HepG2 (cell line): ENCODE results near the gene ISY1. TPM values are rescaled to one million over a fixed set of nuclear protein-coding genes. Genes with fewer than 3 reads are reported as not detected.

Experiments used
- CEBPG ChIP-seq: IDR thresholded peaks from 2 replicates; pipeline ENCODE4 v1.6.1; 2016
- GATAD2A ChIP-seq: IDR thresholded peaks from 2 replicates; pipeline ENCODE4 v1.6.1; 2016
- HOXA3 ChIP-seq: sonication (generic); formaldehyde crosslinking; IDR thresholded peaks from 2 replicates; pipeline ENCODE4 v1.5.0; 2020; ENCODE audit warnings: missing genetic modification reagents
- NFKB2 ChIP-seq: sonication (generic); formaldehyde crosslinking; IDR thresholded peaks from 2 replicates; pipeline ENCODE4 v1.4.0; 2020; ENCODE audit warnings: missing genetic modification reagents, borderline replicate concordance
- SAP130 ChIP-seq: IDR thresholded peaks from 2 replicates; pipeline ENCODE4 v1.6.1; 2016; ENCODE audit warnings: low read depth
- SIN3A ChIP-seq: IDR thresholded peaks from 2 replicates; pipeline ENCODE4 v1.6.1; 2011; ENCODE audit warnings: low read depth, mild to moderate bottlenecking, control low read depth, low read length, borderline replicate concordance
- SMAD1 ChIP-seq: sonication (generic); formaldehyde crosslinking; IDR thresholded peaks from 2 replicates; pipeline ENCODE4 v1.4.0; 2020; ENCODE audit warnings: missing genetic modification reagents, low read depth, mild to moderate bottlenecking, borderline replicate concordance
- ZBTB20 ChIP-seq: sonication (generic); formaldehyde crosslinking; IDR thresholded peaks from 2 replicates; pipeline ENCODE4 v1.8.1; 2023; ENCODE audit warnings: missing genetic modification reagents, low read depth, mild to moderate bottlenecking, borderline replicate concordance
- ZNF138 ChIP-seq: sonication (generic); formaldehyde crosslinking; IDR thresholded peaks from 2 replicates; pipeline ENCODE4 v1.5.0; 2020; ENCODE audit warnings: mild to moderate bottlenecking, low read depth, missing genetic modification reagents
- ZNF264 ChIP-seq: sonication (generic); formaldehyde crosslinking; IDR thresholded peaks from 2 replicates; pipeline ENCODE4 v1.4.0; 2020; ENCODE audit warnings: missing genetic modification reagents
- ZNF747 ChIP-seq: sonication (generic); formaldehyde crosslinking; IDR thresholded peaks from 2 replicates; pipeline ENCODE4 v1.8.1; 2023; ENCODE audit warnings: missing genetic modification reagents, mild to moderate bottlenecking, borderline replicate concordance
- ZSCAN5A ChIP-seq: sonication (generic); formaldehyde crosslinking; IDR thresholded peaks from 2 replicates; pipeline ENCODE4 v1.8.0; 2022; ENCODE audit warnings: mild to moderate bottlenecking, missing genetic modification reagents, borderline replicate concordance
- polyA plus RNA-seq, 8 experiments: library from polyadenylated mRNA; depleted of rRNA in 3 of 8; stranded (reverse) in 7 of 8; unstranded in 1 of 8; fragments of >200 nt; fragmentation: Illumina TruSeq in 4 of 8; extraction: Trizol in 4 of 8; gene quantifications; 2 replicates each; pipeline versions ENCODE4 v1.2.1 to v1.2.3, GENCODE V29; 2011 to 2016; ENCODE audit warnings: low read depth in 4 of 8, missing spikeins in 1 of 8, mixed read lengths in 1 of 8; ENCODE audit not compliant: insufficient read depth in 1 of 8
- total RNA-seq, 5 experiments: library from RNA; depleted of rRNA; stranded (reverse); fragments of >200 nt; fragmentation: Illumina TruSeq; extraction: Trizol; gene quantifications; 2 replicates each; pipeline ENCODE4 v1.2.3, GENCODE V29; 2016; ENCODE audit warnings: low read depth in 1 of 5
- TF ChIP-seq, protein P1 (sequence below): IDR thresholded peaks from 2 replicates; pipeline ENCODE4 v1.6.1; 2016; ENCODE audit warnings: missing biosample characterization, missing genetic modification reagents, low read depth

The ISY1 gene
- total and polyA plus RNA-seq, 2 of the 13 experiments (the other 11 are each of a cell fraction or from before 2014, with no cell fraction given), result 21.0 to 39.1 TPM

GRCh38 chr3:129120254-129121004, 40.4 kb downstream of the ISY1 start (continued):
- TF ChIP-seq, protein P1, sequence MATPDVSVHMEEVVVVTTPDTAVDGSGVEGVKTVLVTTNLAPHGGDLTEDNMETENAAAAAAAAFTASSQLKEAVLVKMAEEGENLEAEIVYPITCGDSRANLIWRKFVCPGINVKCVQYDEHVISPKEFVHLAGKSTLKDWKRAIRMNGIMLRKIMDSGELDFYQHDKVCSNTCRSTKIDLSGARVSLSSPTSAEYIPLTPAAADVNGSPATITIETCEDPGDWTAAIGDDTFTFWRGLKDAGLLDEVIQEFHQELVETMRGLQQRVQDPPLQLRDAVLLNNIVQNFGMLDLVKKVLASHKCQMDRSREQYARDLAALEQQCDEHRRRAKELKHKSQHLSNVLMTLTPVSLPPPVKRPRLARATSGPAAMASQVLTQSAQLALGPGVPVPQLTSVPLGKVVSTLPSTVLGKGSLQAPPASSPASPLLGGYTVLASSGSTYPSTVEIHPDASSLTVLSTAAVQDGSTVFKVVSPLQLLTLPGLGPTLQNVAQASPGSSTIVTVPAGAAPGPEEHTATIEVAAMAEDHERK (CRISPR knock-in tag), result no peak
- TF ChIP-seq HOXA3 (CRISPR knock-in tag), result peak; percentile 28; the same call in 1 of the 2 replicates
- 0 out of 2 replicates have a peak, but pooled peaks have one; percentile 12 for TF ChIP-seq NFKB2
- TF ChIP-seq ZNF747 (CRISPR knock-in tag), result no peak
- TF ChIP-seq ZBTB20 (CRISPR knock-in tag), result no peak
- no peak for TF ChIP-seq ZSCAN5A (CRISPR knock-in tag)
- TF ChIP-seq SIN3A, result peak; percentile 68; the same call in 1 of the 2 replicates
- no peak for TF ChIP-seq CEBPG (CRISPR knock-in tag)
- TF ChIP-seq ZNF138 (CRISPR knock-in tag), result no peak
- no peak for TF ChIP-seq SMAD1 (CRISPR knock-in tag)
- TF ChIP-seq ZNF264 (CRISPR knock-in tag), result peak; percentile 46; the same call in 1 of the 2 replicates
- TF ChIP-seq GATAD2A (CRISPR knock-in tag), result peak; percentile 32; the same call in 1 of the 2 replicates
- peak; percentile 88 for TF ChIP-seq SAP130 (CRISPR knock-in tag)
- TF ChIP-seq, all 625 proteins: peak for 92
